Keratinocyte (primary cell): Measurements from ENCODE around the gene MIS18A. TPM values are rescaled to one million over a fixed set of nuclear protein-coding genes. Genes with fewer than 3 reads are reported as not detected.

ENCODE experiments used
- DNase-seq: peaks from one replicate; pipeline ENCODE4 v3.0.0-alpha.2; 2011; ENCODE audit warnings: low read depth, missing footprints, low spot score
- FAIRE-seq: peaks from 2 replicates; lab custom pipeline; 2011; peaks lifted over from hg19 to GRCh38; lab: Jason Lieb, UNC
- H2AFZ ChIP-seq: 2 replicates; pipeline ENCODE4 v1.6.0; 2012; ENCODE audit warnings: low read length, control low read depth, inconsistent platforms; ENCODE audit not compliant: control insufficient read depth
- H3K27ac ChIP-seq: 2 replicates; pipeline ENCODE4 v1.5.1; 2011; ENCODE audit warnings: low read length; ENCODE audit not compliant: control insufficient read depth, insufficient read depth
- H3K27me3 ChIP-seq: 3 replicates; pipeline ENCODE4 v1.6.0; 2011; ENCODE audit warnings: low read length; ENCODE audit not compliant: control insufficient read depth, insufficient read depth; ENCODE audit errors: extremely low read depth
- H3K36me3 ChIP-seq, 2 experiments: 2 replicates in 1 of 2; 3 replicates in 1 of 2; pipeline ENCODE4 v1.5.1; 2011; ENCODE audit warnings: low read length in 2 of 2, mild to moderate bottlenecking in 1 of 2; ENCODE audit not compliant: control insufficient read depth in 2 of 2, insufficient read depth in 2 of 2; ENCODE audit errors: extremely low read depth in 1 of 2
- H3K4me1 ChIP-seq: 3 replicates; pipeline ENCODE4 v1.5.1; 2011; ENCODE audit warnings: low read length; ENCODE audit not compliant: control insufficient read depth, insufficient read depth; ENCODE audit errors: extremely low read depth
- H3K4me2 ChIP-seq: 3 replicates; pipeline ENCODE4 v1.6.0; 2011; ENCODE audit warnings: low read depth, low read length; ENCODE audit not compliant: control insufficient read depth, insufficient read depth; ENCODE audit errors: extremely low read depth
- H3K4me3 ChIP-seq, 3 experiments: fragments of 200-600 bp in 1 of 3; sonication (generic) in 1 of 3; 2 replicates in 2 of 3; 3 replicates in 1 of 3; pipeline ENCODE4 v1.5.1; 2011 to 2016; ENCODE audit warnings: low read length in 3 of 3, mild to moderate bottlenecking in 3 of 3, control low read depth in 2 of 3, inconsistent platforms in 1 of 3, low read depth in 1 of 3, mixed read lengths in 1 of 3, mixed run types in 1 of 3, moderate library complexity in 1 of 3; ENCODE audit not compliant: control insufficient read depth in 2 of 3, insufficient read depth in 2 of 3; ENCODE audit errors: extremely low read depth in 1 of 3
- H3K79me2 ChIP-seq: 2 replicates; pipeline ENCODE4 v1.6.0; 2012; ENCODE audit warnings: low read length; ENCODE audit not compliant: control insufficient read depth, insufficient read depth
- H3K9ac ChIP-seq: 3 replicates; pipeline ENCODE4 v1.6.0; 2011; ENCODE audit warnings: low read length; ENCODE audit not compliant: control insufficient read depth, insufficient read depth; ENCODE audit errors: extremely low read depth
- H3K9me1 ChIP-seq: 3 replicates; pipeline ENCODE4 v1.6.0; 2011; ENCODE audit warnings: low read length; ENCODE audit not compliant: control insufficient read depth, insufficient read depth; ENCODE audit errors: extremely low read depth
- H3K9me3 ChIP-seq: 2 replicates; pipeline ENCODE4 v1.5.1; 2012; ENCODE audit warnings: low read depth, low read length; ENCODE audit not compliant: control insufficient read depth
- H4K20me1 ChIP-seq: 3 replicates; pipeline ENCODE4 v1.6.0; 2011; ENCODE audit warnings: low read length; ENCODE audit not compliant: control insufficient read depth, insufficient read depth; ENCODE audit errors: extremely low read depth
- EZH2 ChIP-seq: IDR thresholded peaks from one replicate; pipeline ENCODE4 v1.6.1; 2012; ENCODE audit warnings: inconsistent platforms, mild to moderate bottlenecking, low read length, moderate library complexity
- dilution Hi-C: fragments of 300-500 bp; cut with MboI; formaldehyde crosslinking; loops from one replicate; pipeline ENCODE4 v1.7.0; 2020; ENCODE audit warnings: low sequenced_read_pairs; ENCODE audit not compliant: extremely low pct_ligation_motif_present
- polyA plus RNA-seq, 5 experiments: library from polyadenylated mRNA; depleted of rRNA in 3 of 5; stranded (reverse) in 3 of 5; stranded (forward) in 1 of 5; unstranded in 1 of 5; fragments of >200 nt; gene quantifications; 1 replicate in 1 of 5; 2 replicates in 3 of 5; 3 replicates in 1 of 5; pipeline versions ENCODE4 v1.2.1 to v1.2.3, GENCODE V29; 2011 to 2012; ENCODE audit warnings: missing spikeins in 2 of 5, low read depth in 1 of 5, low replicate concordance in 1 of 5
- TF ChIP-seq, protein P1 (sequence below), 3 experiments: IDR thresholded peaks in 1 of 3; conservative IDR thresholded peaks in 1 of 3; optimal IDR thresholded peaks in 1 of 3; 2 replicates in 2 of 3; 3 replicates in 1 of 3; pipeline versions ENCODE3 to v1.5.1; 2011; ENCODE audit warnings: low read length in 3 of 3, mild to moderate bottlenecking in 3 of 3, moderate library complexity in 2 of 3, control low read depth in 1 of 3, inconsistent platforms in 1 of 3; ENCODE audit not compliant: insufficient read depth in 2 of 3; ENCODE audit errors: extremely low read depth in 1 of 3

MIS18A gene
- polyA plus RNA-seq, 1 donor (not counting 4 experiments of a cell fraction or from before 2014, with no cell fraction given) = 12.1 TPM

DNA sequence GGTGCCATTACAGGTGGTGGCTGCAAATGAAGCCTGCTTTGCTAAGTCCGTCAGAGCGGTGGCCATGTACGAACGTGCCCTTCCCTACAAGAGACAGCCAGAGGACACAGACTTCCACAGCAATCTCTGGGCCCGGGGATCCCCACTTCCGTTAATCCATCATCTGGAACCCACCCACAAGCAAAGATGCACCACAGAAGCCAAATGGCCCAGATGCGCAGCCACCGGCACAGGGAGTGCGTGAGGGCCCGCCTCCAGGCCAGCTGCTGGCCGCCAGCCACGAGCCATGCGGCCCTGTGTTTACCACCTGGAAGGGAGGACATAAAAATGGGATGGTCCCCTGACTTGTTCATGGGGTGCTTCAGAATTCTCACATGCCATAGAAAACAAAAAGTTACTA lies 41.9 kb upstream of the MIS18A start:
- no peaks in the 10 kb centered on the region for H3K4me1 ChIP-seq
- DNase-seq (no peak), FAIRE-seq (no peak)
- H3K9ac ChIP-seq = no peak overlapping the region
- TF ChIP-seq, protein P1, sequence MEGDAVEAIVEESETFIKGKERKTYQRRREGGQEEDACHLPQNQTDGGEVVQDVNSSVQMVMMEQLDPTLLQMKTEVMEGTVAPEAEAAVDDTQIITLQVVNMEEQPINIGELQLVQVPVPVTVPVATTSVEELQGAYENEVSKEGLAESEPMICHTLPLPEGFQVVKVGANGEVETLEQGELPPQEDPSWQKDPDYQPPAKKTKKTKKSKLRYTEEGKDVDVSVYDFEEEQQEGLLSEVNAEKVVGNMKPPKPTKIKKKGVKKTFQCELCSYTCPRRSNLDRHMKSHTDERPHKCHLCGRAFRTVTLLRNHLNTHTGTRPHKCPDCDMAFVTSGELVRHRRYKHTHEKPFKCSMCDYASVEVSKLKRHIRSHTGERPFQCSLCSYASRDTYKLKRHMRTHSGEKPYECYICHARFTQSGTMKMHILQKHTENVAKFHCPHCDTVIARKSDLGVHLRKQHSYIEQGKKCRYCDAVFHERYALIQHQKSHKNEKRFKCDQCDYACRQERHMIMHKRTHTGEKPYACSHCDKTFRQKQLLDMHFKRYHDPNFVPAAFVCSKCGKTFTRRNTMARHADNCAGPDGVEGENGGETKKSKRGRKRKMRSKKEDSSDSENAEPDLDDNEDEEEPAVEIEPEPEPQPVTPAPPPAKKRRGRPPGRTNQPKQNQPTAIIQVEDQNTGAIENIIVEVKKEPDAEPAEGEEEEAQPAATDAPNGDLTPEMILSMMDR (optimal IDR thresholded peaks at IDR 0.05 in 1 of 3, IDR thresholded peaks at IDR 0.05 in 1 of 3, conservative IDR thresholded peaks at IDR 0.05 in 1 of 3; ENCODE audit: extremely low read depth in 1 of 3, insufficient read depth in 2 of 3, low read length in 3 of 3) = no peak
- TF ChIP-seq EZH2 = no peak
- no peaks in the 10 kb centered on the region for H3K79me2 ChIP-seq
- peaks cover 60 to 67% of the 10 kb centered on the region in 2 experiments for H3K36me3 ChIP-seq
- no peak overlapping the region for H3K27ac ChIP-seq
- dilution Hi-C loops = no loop called here
- no peak overlapping the region for H2AFZ ChIP-seq
- no peaks in the 10 kb centered on the region for H3K9me3 ChIP-seq
- no peaks in the 10 kb centered on the region for H4K20me1 ChIP-seq
- no peaks in the 10 kb centered on the region for H3K9me1 ChIP-seq
- no peak overlapping the region for H3K4me3 ChIP-seq
- H3K4me2 ChIP-seq = no peak overlapping the region
- H3K27me3 ChIP-seq = no peaks in the 10 kb centered on the region

DNA sequence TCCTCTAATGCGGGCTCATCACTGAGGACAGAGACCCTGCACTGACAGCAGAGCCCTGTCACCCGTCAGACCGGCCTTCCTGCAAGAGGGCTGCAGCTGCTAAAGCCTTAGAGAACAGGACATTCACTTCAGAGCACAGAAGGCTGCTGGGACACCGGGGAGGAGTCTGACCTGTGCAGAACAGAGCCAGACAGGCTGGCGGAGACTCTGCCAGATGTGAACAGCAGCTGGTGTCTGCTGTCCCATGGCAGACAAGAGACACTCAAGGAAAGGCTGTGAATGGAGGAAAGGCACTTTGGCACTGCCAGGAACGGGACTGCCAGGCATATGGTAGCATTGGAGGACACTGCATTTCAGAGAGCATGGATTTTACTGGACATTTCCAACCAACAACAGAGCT lies 41.2 kb upstream of the MIS18A start:
- Histone ChIP-seq H3K27ac (no peak overlapping the region), H3K4me2 (no peak overlapping the region), H2AFZ (no peak overlapping the region), H3K36me3 (peaks cover 60 to 67% of the 10 kb centered on the region in 2 experiments), H4K20me1 (no peaks in the 10 kb centered on the region), H3K9me1 (no peaks in the 10 kb centered on the region), H3K4me3 (no peak overlapping the region), H3K79me2 (no peaks in the 10 kb centered on the region), H3K27me3 (no peaks in the 10 kb centered on the region), H3K4me1 (no peaks in the 10 kb centered on the region), H3K9ac (no peak overlapping the region), H3K9me3 (no peaks in the 10 kb centered on the region)
- FAIRE-seq (no peak), DNase-seq (no peak)
- dilution Hi-C loops = no loop called here
- no peak for TF ChIP-seq EZH2
- TF ChIP-seq, protein P1 (optimal IDR thresholded peaks at IDR 0.05 in 1 of 3, IDR thresholded peaks at IDR 0.05 in 1 of 3, conservative IDR thresholded peaks at IDR 0.05 in 1 of 3; ENCODE audit: extremely low read depth in 1 of 3, insufficient read depth in 2 of 3, low read length in 3 of 3) = no peak
